Heart right ventricle (tissue), 16 donors: ENCODE measurements around the gene KCTD13. TPM values are rescaled to one million over a fixed set of nuclear protein-coding genes. Genes with fewer than 3 reads are reported as not detected.

Source experiments
- ATAC-seq, 8 donors: fragments of 200-7000 bp; cut with Tn5 transposase; one replicate each; pipeline ENCODE4 v1.9.1; 2020; ENCODE audit warnings: mild to moderate bottlenecking in 8 of 8, moderate library complexity in 8 of 8, moderate number of reproducible peaks in 1 of 8
- DNase-seq, 2 donors: peaks; one replicate each; pipeline ENCODE4 v3.0.0-alpha.2; 2020
- H3K27ac ChIP-seq, 10 donors: fragments of 200-600 bp; sonication (generic) in 2 of 10; one replicate each; pipeline versions ENCODE4 v1.5.0 to v1.8.0; 2020 to 2022; ENCODE audit warnings: mild to moderate bottlenecking in 3 of 10
- H3K27me3 ChIP-seq, 7 donors: fragments of 200-600 bp; one replicate each; pipeline ENCODE4 v1.8.0; 2021 to 2022; ENCODE audit warnings: mild to moderate bottlenecking in 2 of 7
- H3K36me3 ChIP-seq, 9 donors: fragments of 200-600 bp; sonication (generic) in 1 of 9; one replicate each; pipeline versions ENCODE4 v1.5.0 to v1.8.0; 2020 to 2022; ENCODE audit warnings: mild to moderate bottlenecking in 2 of 9
- H3K4me1 ChIP-seq, 9 donors: fragments of 200-600 bp; sonication (generic) in 1 of 9; one replicate each; pipeline versions ENCODE4 v1.5.0 to v1.8.0; 2020 to 2022; ENCODE audit warnings: mild to moderate bottlenecking in 4 of 9
- H3K4me3 ChIP-seq, 10 donors: fragments of 200-600 bp; sonication (generic) in 2 of 10; one replicate each; pipeline versions ENCODE4 v1.5.0 to v1.8.0; 2020 to 2022; ENCODE audit warnings: mild to moderate bottlenecking in 7 of 10, moderate library complexity in 2 of 10
- H3K9me3 ChIP-seq, 11 donors: fragments of 200-600 bp in 10 of 11; sonication (generic) in 2 of 11; one replicate each; pipeline versions ENCODE4 v1.5.0 to v1.8.0; 2013 to 2022; ENCODE audit warnings: mild to moderate bottlenecking in 2 of 11, control low read depth in 1 of 11, moderate library complexity in 1 of 11
- CTCF ChIP-seq, 9 donors: fragments of 200-600 bp; sonication (generic) in 2 of 9; IDR thresholded peaks; one replicate each; pipeline versions ENCODE4 v1.5.0 to v1.8.0; 2021 to 2022; ENCODE audit warnings: antibody characterized with exemption in 9 of 9, mild to moderate bottlenecking in 5 of 9, moderate library complexity in 1 of 9
- WGBS, 2 donors: extraction: QIAGEN DNeasy Blood & Tissue Kit; methylation state at CpG; one replicate each; pipeline ENCODE4 v1.1.7; 2013; ENCODE audit warnings: inconsistent platforms in 1 of 2; 5-methylcytosine and 5-hydroxymethylcytosine counted together
- intact Hi-C, 10 donors: fragments of 100-400 bp; cut with DNase I; formaldehyde crosslinking; loops; one replicate each; pipeline versions ENCODE4 v1.11.1 to v1.14.2; 2022
- polyA plus RNA-seq, 2 donors: library from polyadenylated mRNA; stranded (reverse); fragments of 200-250 nt; gene quantifications; one replicate each; pipeline ENCODE4 v1.2.3, GENCODE V29; 2013
- total RNA-seq, 10 donors: library from RNA; stranded (reverse); fragmentation: NEBNext Ultra II Directional in 3 of 10; extraction: Animal tissue kit (Norgen Biotek cat#: 25700) in 3 of 10; gene quantifications; one replicate each; pipeline versions ENCODE4 v1.2.1 to v1.2.4, GENCODE V29; 2021 to 2023
- donor health status: Arrhythmogenic right ventricular cardiomyopathy.
- donor health status: ischemic (EF 13 %, LVEDD 7.1; RV severe dilation, severe dysfunction).
- donor health status: healthy with polysubstance abuse.
- donor health status: DM: no; HTN: yes; CAD: no.
- donor health status: DM: no; HTN: no; CAD: no.
- donor health status: ischemic (EF 25% LVEDD 6.9; RV normal size, moderate dysfunction).
- donor health status: ischemic (EF 25% LVEDD 5.7; RV mildly dilated, moderate dysfunction).
- donor health status: healthy.
- donor health status: DM: yes; HTN: yes; CAD: no.
- donor health status: Ischemic cardiomyopathy.
- donor health status: ischemic (EF 35%, LVEDD 5.7; RV mildly dilated, moderate dysfunction).
- donor health status: nonischemic (EF 11% LVEDD 7.7; RV severe dilation, severe dysfunction).
- donor health status: DM: yes; HTN: yes; CAD: no.
- donor health status: PGD.
- donor health status: ischemic (EF 29% LVEDD 5.4; RV normal size, mild dysfunction).
- donor health status: nonischemic (EF 23%, LVEDD 6.1; RV moderate dilation, normal function).

Gene KCTD13
- total and polyA plus RNA-seq, 12 donors = 5.2 to 18.0 (median 7.3) TPM

GRCh38 chr16:29883987-29884386 lies 42.0 kb downstream of the KCTD13 start:
- H3K36me3 ChIP-seq = no peaks in the 10 kb centered on the region
- no peak overlapping the region for H3K27ac ChIP-seq
- no peaks in the 10 kb centered on the region for H3K4me1 ChIP-seq
- whole genome bisulfite sequencing, 2 donors = 67 to 87% methylated on average over 6 of the region's 6 CpGs
- intact Hi-C loops = no loop called here
- no peaks in the 10 kb centered on the region for H3K9me3 ChIP-seq
- H3K27me3 ChIP-seq = peaks cover 3 to 16% (median 11%) of the 10 kb centered on the region in 7 donors
- DNase-seq = no peak
- no peak for TF ChIP-seq CTCF (IDR thresholded peaks at IDR 0.05)
- no peak for ATAC-seq
- H3K4me3 ChIP-seq = no peak overlapping the region

GRCh38 chr16:29881050-29881449 lies 45.0 kb downstream of the KCTD13 start:
- DNase-seq = no peak
- intact Hi-C loops = no loop called here
- no peak for TF ChIP-seq CTCF (IDR thresholded peaks at IDR 0.05)
- Histone ChIP-seq H3K4me3 (no peak overlapping the region), H3K36me3 (no peaks in the 10 kb centered on the region), H3K9me3 (no peaks in the 10 kb centered on the region), H3K27ac (no peak overlapping the region), H3K27me3 (peaks cover 3 to 44% (median 39%) of the 10 kb centered on the region in 7 donors), H3K4me1 (peaks cover 0 to 12% (median 0%) of the 10 kb centered on the region in 9 donors)
- ATAC-seq = no peak
- 83 to 87% methylated on average over 3 of the region's 3 CpGs for WGBS, 2 donors

GRCh38 chr16:29878172-29878571 lies 47.9 kb downstream of the KCTD13 start:
- H3K4me3 ChIP-seq = no peak overlapping the region
- peaks cover 0 to 12% (median 0%) of the 10 kb centered on the region in 9 donors for H3K4me1 ChIP-seq
- no peaks in the 10 kb centered on the region for H3K36me3 ChIP-seq
- WGBS, 2 donors = 88 to 89% methylated on average over 14 of the region's 14 CpGs
- H3K27me3 ChIP-seq = peaks cover 3 to 52% (median 50%) of the 10 kb centered on the region in 7 donors
- intact Hi-C loops = no loop called here
- DNase-seq = no peak
- no peak for ATAC-seq
- no peak overlapping the region for H3K27ac ChIP-seq
- no peaks in the 10 kb centered on the region for H3K9me3 ChIP-seq
- TF ChIP-seq CTCF (IDR thresholded peaks at IDR 0.05) = no peak

GRCh38 chr16:29877266-29877961 lies 48.6 kb downstream of the KCTD13 start:
- no peak for DNase-seq
- Histone ChIP-seq H3K4me3 (no peak overlapping the region), H3K27me3 (peaks cover 3 to 52% (median 50%) of the 10 kb centered on the region in 7 donors), H3K36me3 (no peaks in the 10 kb centered on the region), H3K27ac (no peak overlapping the region), H3K9me3 (no peaks in the 10 kb centered on the region), H3K4me1 (peaks cover 0 to 12% (median 0%) of the 10 kb centered on the region in 9 donors)
- intact Hi-C loops = no loop called here
- ATAC-seq = peak in 2 of 8 donors; percentile 25 to 48
- no peak for TF ChIP-seq CTCF (IDR thresholded peaks at IDR 0.05)
- 11 to 12% methylated on average over 27 to 28 of the region's 28 CpGs for WGBS, 2 donors
